Urothelium cell line (cell line): ENCODE measurements around the gene MTFP1.
A peak's percentile ranks its signal among the peaks of the same experiment; 100 is the strongest.
"Not testable (repeated sequence)": the region's sequence is repeated elsewhere in the genome, so short reads cannot be mapped to it uniquely, and the experiment has no call there.

Experiments
- DNase-seq: peaks from one replicate; pipeline ENCODE4 v3.0.0; 2011; ENCODE audit warnings: low spot score, mixed read lengths
- FAIRE-seq: peaks from 2 replicates; lab custom pipeline; 2011; peaks lifted over from hg19 to GRCh38; lab: Jason Lieb, UNC

Gene MTFP1

DNA sequence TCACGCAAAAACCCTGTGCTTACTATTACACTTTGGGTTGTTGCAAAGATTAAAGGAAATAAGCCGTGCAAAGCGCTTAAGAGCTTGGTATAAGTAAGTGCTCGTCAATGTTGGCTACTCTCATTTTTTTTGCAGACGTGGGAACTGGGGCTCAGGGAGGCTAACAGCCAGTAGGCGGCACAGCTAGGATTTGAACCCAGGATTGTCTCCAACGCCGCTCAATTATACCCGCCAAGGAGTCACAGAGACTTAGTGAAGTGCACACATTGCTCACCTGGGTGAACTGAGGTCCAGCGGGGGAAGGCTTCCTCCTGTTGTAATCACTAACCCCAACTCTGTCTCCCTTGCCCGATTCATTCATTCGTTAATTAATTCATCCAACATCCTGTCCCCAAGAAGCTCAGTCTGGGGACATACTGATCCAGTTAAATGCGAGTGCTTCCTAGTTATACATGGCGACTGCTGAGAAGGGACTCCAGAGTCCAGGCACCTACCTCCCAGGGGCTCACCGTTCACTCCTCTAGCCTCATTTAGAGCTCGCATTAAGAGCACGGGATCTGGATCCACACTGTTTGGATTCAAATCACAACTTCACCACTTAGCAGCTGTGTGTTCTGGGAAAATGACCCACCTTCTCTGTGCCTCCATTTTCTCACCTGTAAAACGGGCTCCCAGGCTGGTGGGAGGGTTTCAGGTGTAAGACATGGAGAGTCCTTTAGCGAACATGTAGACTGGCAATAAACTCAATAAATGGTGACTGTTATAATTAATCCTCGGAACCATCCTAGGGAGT lies 838 bp upstream of the MTFP1 start:
- FAIRE-seq (no peak), DNase-seq (no peak)

DNA sequence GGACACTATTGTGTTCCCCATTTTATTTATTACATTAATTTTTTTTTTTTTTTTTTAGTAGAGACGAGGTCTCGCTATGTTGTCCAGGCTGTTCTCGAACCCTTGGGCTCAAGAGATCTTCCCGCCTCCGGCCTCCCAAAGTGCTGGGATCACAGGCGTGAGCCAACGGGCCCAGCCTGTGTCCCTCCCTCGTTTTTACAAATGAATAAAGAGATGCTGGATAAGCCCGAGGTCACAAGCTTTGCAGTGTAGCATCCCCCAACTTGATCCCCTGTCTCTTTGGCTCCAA lies 297 bp upstream of the MTFP1 start:
- FAIRE-seq = no peak
- DNase-seq = no peak

- peak; percentile 78 for FAIRE-seq
- peak; percentile 82 for DNase-seq
Observed at GRCh38 chr22:30426388-30427353, 1.1 kb downstream of the MTFP1 start.

DNA sequence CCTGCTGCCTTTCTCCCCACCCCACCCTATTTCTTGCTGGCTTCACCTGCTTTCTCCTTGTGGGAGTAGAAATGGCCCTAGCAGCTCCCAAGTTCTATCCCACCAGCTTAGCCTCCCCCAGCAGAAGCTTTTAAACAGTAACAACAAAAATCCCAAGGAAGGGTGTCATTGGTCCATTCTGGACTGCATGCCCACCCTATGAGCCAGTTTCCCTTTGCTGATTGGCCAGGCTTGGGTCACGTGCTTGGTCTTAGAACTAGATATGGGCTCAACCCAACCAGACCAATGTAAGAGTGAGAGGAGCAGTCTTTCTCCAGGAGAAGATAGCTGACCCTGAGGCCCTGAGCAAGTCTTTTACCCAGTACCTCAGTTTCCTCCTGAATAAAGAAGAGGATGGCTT lies 2.3 kb downstream of the MTFP1 start:
- no peak for DNase-seq
- no peak for FAIRE-seq

DNA sequence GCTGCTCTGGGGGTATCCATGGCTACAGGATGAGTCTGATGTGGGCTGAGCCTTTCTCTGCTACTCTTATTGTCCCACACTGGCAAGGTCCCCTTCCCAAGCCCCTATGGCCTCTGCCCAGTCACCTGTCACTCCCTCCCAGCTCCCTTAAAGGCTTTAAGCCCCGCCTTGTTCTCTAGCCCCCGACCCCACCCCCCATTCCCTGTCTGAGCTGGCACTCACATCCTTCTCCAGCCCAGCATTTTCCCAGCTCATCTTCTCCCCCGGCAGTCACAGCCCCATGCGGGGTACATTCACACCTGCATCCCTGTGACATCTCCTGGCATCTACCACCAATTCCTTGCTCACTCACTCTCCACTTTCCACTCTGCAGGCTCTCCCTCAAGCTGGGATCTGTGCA lies 4.3 kb downstream of the MTFP1 start:
- FAIRE-seq = no peak
- DNase-seq = no peak

DNA sequence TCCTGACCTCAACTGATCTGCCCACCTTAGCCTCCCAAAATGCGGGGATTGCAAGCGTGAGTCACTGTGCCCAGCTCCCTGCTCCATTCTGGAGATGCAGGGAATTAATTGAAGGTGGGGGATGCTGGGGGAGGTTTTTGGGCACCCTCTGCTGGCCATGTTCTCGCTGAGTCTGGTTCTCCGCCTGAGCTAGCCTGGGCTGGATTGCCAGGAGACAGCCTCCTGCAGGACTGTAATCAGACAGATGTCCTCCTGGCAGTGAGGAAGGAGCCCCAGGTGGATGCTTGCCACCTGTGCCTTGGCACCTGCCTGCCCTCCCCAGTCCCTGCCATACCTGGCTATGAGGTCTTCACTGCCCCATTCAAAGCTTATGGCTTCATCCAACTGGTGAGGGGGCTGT lies 5.4 kb downstream of the MTFP1 start:
- DNase-seq (no peak), FAIRE-seq (no peak)

DNA sequence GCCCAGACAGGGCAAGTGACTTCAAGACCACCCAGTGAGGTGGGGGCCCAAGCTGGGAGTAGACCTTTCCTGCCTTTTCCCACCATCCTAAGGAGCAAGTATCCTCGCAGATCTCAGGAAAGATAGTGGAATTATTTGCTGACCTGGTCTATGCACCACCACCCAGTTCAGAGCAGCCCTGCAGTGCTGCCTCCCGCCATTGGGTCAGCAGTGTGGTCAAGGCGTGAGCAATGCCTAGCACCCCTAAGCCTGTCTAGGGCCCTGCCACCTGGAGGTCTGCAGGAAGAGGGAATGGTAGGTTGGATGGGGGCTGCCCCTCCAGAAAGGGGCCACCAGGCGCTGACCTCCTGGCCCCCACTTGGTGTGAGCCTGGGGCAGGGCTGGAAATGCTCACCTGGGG lies 6.5 kb downstream of the MTFP1 start:
- FAIRE-seq (no peak), DNase-seq (no peak)

DNA sequence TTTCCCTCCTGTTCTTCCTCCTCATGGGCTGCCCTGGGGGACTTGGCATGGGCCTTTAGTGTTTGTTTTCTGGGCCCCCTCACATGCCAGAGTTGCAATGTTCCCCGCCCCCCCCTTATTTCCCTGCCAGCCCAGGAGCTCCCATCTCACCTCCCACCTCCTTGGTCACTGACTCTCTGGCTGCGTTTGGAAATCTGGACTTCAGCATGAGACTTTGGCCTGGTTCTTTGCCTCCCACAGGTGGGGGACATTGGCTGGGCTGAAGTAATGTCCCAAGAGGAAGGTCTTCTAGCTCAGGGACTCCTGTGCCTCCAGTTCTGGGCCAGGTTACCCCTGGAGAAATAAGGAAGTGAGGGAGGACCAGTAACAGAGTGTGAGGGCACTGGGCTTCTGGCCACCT lies 7.0 kb downstream of the MTFP1 start:
- FAIRE-seq (no peak), DNase-seq (no peak)

- DNase-seq = no peak
- no peak for FAIRE-seq
Observed at GRCh38 chr22:30433227-30433626, 7.7 kb downstream of the MTFP1 start.

GRCh38 chr22:30433773-30434172 lies 8.2 kb downstream of the MTFP1 start:
- DNase-seq = no peak
- no peak for FAIRE-seq

GRCh38 chr22:30434843-30435242 lies 9.3 kb downstream of the MTFP1 start:
- no peak for FAIRE-seq

DNA sequence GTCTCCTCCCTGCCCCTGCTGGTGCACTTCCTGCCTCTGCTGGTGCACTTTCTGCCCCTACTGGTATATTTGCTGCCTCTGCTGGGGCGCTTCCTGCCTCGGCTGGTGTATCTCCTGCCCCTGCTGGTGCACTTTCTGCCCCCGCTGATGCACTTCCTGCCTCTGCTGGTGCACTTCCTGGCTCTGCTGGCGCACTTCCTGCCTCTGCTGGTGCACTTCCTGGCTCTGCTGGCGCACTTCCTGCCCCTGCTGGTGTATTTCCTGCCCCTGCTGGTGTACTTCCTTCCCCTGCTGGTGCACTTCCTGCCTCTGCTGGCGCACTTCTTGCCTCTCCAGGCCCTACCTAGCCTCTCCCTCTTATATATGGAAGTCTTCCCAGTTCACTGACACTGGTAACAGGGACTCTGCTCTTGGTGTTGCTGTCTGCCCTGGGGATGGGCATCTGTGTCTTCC lies 10.1 kb downstream of the MTFP1 start:
- DNase-seq (no peak), FAIRE-seq (peak; percentile 65)

More at GRCh38 chr22:30434843-30435242, 9.3 kb downstream of the MTFP1 start:
- no peak for DNase-seq

- no peak for DNase-seq
- FAIRE-seq = no peak
Observed at GRCh38 chr22:30436196-30436595, 10.6 kb downstream of the MTFP1 start.

- DNase-seq (no peak), FAIRE-seq (no peak)
Observed at GRCh38 chr22:30438559-30438958, 13.0 kb downstream of the MTFP1 start.

GRCh38 chr22:30439226-30439625 lies 13.7 kb downstream of the MTFP1 start:
- FAIRE-seq (no peak), DNase-seq (no peak)

DNA sequence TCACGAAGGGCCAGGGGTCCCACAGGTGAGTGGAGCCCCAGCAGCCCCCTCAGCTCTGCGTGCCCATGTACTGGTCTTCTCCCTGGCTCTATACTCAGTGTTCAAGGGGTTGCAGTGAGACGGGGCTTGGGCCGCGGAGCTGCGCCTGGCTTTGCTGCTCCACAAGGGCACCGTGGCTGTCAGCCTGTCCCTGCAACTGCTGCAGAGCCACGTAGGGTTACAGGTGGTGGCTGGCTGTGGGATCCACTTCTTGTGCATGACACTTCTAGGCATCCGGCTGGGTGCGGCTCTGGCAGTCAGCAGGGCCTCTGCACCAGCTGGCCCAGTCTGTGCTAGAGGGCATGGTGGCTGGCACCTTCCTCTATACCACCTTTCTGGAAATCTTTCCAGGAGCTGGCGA lies 14.3 kb downstream of the MTFP1 start:
- no peak for FAIRE-seq
- no peak for DNase-seq

- FAIRE-seq (no peak), DNase-seq (no peak)
Observed at GRCh38 chr22:30441088-30441487, 15.5 kb downstream of the MTFP1 start.

DNA sequence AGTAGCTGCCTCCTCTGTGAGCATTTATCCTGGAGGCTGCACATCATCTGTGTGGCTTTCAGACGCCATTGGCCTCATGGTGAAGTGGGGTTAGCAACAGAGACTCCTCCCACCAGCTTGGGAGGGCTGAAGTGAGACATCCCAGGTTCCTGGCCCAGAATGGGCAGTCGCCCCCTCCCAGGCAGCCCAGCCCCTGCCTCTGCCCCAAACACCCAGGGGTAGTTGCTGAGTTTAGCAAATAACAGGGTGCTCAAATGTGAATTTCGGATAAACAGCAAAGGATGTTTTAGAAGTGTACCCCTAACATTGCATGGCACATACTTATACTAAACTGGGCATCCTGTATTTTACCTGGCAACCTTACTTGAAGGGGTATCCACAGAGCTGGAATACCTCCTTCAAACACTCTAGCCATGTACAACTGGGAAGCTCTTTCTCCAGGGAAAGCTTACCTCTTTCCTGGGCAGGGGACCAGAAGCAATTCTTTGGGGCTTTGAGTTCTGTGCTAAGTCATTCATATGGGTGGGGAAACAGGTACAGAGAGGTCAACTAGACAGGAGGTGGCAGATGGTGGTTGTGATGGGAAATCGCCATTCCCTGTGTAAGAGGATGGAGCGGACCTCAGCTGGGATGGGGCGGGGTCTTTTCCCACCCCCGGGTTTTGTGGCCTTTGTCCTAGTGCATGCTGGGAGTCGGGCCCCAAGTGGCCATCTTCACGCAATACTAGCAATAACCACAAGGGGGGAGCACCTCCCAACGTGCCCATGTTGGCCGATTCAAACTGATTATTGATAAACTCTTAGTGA lies 19.3 kb downstream of the MTFP1 start:
- FAIRE-seq (peak; percentile 42), DNase-seq (peak; percentile 82)

DNA sequence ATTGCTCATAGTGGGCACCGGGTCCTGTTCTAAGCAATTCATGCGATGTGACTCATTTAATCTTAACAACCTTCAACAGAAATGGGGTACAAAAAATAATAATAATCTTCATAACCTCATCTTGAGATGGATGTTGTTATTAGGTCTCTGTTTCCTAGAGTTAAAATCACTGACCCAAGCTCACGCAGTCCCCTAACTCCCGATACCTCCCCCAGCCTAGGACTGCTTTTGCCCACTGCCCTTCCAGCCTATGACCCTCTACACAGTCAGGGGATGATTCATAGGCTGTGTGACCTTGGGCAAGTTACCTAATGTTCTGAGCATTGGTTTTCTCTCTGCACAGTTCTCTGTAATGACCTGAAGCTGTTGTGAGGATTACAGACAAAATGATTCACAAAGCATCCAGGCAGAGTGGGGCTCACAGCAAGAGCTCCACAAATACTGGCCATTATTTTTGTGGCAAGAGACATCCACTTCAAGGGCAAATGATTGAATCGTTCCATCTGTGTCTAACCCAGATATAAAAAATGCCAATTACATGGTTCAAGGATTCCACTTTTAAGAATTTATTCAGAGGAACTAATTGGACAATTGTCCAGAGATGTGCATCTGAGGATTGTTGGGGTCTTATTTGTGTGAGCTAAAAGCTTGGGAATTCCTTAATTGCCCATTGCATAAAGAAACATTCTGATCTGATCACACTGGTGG lies 20.0 kb downstream of the MTFP1 start:
- FAIRE-seq (no peak), DNase-seq (no peak)

GRCh38 chr22:30447656-30448055 lies 22.1 kb downstream of the MTFP1 start:
- no peak for DNase-seq
- FAIRE-seq = no peak

DNA sequence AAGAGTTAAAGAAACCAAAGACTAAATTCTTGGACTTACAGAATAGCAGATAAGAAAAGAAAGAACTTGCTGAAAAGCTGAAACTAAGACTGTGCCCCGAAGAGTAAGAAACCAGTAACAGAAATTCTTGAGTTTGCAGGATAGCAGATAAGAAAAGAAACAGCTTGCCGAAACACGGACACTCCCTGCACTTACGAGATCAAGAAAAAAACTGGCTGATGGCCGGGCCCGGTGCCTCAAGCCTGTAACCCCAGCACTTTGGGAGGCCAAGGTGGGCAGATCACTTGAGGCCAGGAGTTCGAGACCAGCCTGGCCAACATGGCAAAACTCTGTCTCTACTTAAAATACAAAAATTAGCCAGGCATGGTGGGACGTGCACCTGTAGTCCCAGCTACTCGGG lies 25.9 kb downstream of the MTFP1 start:
- FAIRE-seq, DNase-seq: not testable (repeated sequence)
